Kidney (tissue), 14 donors: ENCODE results near the gene EIF3L. TPM values are rescaled to one million over a fixed set of nuclear protein-coding genes. Genes with fewer than 3 reads are reported as not detected.

Source experiments
- DNase-seq, 5 donors: peaks; one replicate each; pipeline ENCODE4 v3.0.0-alpha.2; 2013 to 2020
- FAIRE-seq: peaks from 2 replicates; lab custom pipeline; 2012; peaks lifted over from hg19 to GRCh38; lab: Jason Lieb, UNC
- H3K27ac ChIP-seq, 2 donors: one replicate each; pipeline ENCODE4 v1.7.0; 2013; ENCODE audit warnings: low read depth in 2 of 2, low read length in 2 of 2, inconsistent platforms in 1 of 2
- H3K27me3 ChIP-seq: one replicate; pipeline ENCODE4 v1.7.1; 2013; ENCODE audit warnings: low read length, inconsistent platforms; ENCODE audit not compliant: control insufficient read depth, insufficient read depth
- H3K36me3 ChIP-seq, 3 donors: one replicate each; pipeline versions ENCODE4 v1.7.0 to v1.7.1; 2013; ENCODE audit warnings: low read length in 3 of 3, control low read depth in 1 of 3, inconsistent platforms in 1 of 3; ENCODE audit not compliant: insufficient read depth in 3 of 3, control insufficient read depth in 2 of 3
- H3K4me1 ChIP-seq, 3 donors: one replicate each; pipeline versions ENCODE4 v1.7.0 to v1.7.1; 2013; ENCODE audit warnings: low read length in 3 of 3, inconsistent platforms in 1 of 3, low read depth in 1 of 3; ENCODE audit not compliant: control insufficient read depth in 2 of 3, insufficient read depth in 2 of 3
- H3K4me3 ChIP-seq, 3 donors: one replicate each; pipeline versions ENCODE4 v1.7.0 to v1.8.1; 2013; ENCODE audit warnings: low read length in 3 of 3, control low read depth in 1 of 3, inconsistent platforms in 1 of 3
- H3K9ac ChIP-seq, 3 donors: one replicate each; pipeline versions ENCODE4 v1.7.0 to v1.7.1; 2013; ENCODE audit warnings: low read length in 3 of 3, control low read depth in 1 of 3, inconsistent platforms in 1 of 3
- H3K9me3 ChIP-seq, 3 donors: one replicate each; pipeline versions ENCODE4 v1.7.0 to v1.7.1; 2013; ENCODE audit warnings: low read length in 3 of 3, control low read depth in 1 of 3, inconsistent platforms in 1 of 3; ENCODE audit not compliant: control insufficient read depth in 2 of 3, insufficient read depth in 1 of 3
- CTCF ChIP-seq: IDR thresholded peaks from 3 replicates; pipeline ENCODE4 v1.5.1; 2012; ENCODE audit warnings: mild to moderate bottlenecking, moderate library complexity, borderline replicate concordance; ENCODE audit not compliant: insufficient read depth; ENCODE audit errors: extremely low read depth
- intact Hi-C: fragments of 100-400 bp; cut with DNase I; formaldehyde crosslinking; loops from one replicate; pipeline ENCODE4 v1.11.1; 2022
- polyA plus RNA-seq: library from polyadenylated mRNA; stranded (reverse); fragments of 350-450 nt; fragmentation: Illumina TruSeq; extraction: RNeasy Lipid Tissue Mini Kit (QIAGEN cat#74804); gene quantifications from one replicate; pipeline ENCODE4 v1.2.3, GENCODE V29; 2014; ENCODE audit warnings: low read depth, low replicate concordance; ENCODE audit not compliant: insufficient read depth
- total RNA-seq: library from RNA; stranded (reverse); fragmentation: NEBNext Ultra II Directional; extraction: Animal tissue kit (Norgen Biotek cat#: 25700); gene quantifications from one replicate; pipeline ENCODE4 v1.2.1, GENCODE V29; 2021
- donor health status: control.
- donor health status: control.
- donor health status: control.
- donor health status: control.
- donor health status: control.
- donor health status: DM: yes; HTN: yes; CAD: no.
- donor health status: Normal renal cell carcinoma (clear cell type).

Gene EIF3L
- total and polyA plus RNA-seq, 2 donors from 2014 or later: 352 to 376 TPM

- Histone ChIP-seq H3K4me1 (peaks cover 0 to 11% (median 10%) of the 10 kb centered on the region in 3 donors), H3K27me3 (no peaks in the 10 kb centered on the region), H3K27ac (no peak overlapping the region), H3K9ac (no peak overlapping the region), H3K4me3 (no peak overlapping the region), H3K9me3 (no peaks in the 10 kb centered on the region), H3K36me3 (peaks cover 0 to 2% (median under 1%) of the 10 kb centered on the region in 3 donors)
- intact Hi-C loops: loop anchor here (10.0 kb wide), 2 partner anchors 55 to 155 kb away; no protein-coding TSS in a partner anchor
- TF ChIP-seq CTCF: no peak
- DNase-seq (no peak), FAIRE-seq (no peak)
Observed at GRCh38 chr22:37809672-37810333, 39.4 kb upstream of the EIF3L start.

DNA sequence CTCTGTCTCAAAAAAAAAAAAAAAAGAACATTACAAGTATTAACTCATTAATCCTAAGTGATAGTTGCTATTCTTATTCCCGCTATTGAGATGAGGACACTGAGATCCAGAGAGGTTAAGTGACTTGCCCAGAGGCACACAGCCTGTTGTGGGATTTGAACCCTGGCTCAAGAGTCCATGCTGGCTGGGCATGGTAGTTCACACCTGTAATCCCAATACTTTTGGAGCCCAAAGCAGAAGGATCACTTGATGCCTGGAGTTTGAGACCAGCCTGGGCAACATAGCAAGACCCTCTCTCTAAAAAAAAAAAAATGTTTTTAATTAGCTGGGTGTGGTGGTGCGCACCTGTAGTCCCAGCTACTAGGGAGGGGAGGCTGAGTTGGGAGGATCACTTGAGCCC, 37.4 kb upstream of the EIF3L start:
- Histone ChIP-seq H3K4me1 (peaks cover 0 to 3% (median 0%) of the 10 kb centered on the region in 3 donors), H3K4me3 (no peak overlapping the region), H3K9ac (no peak overlapping the region), H3K36me3 (peaks cover 0 to 6% (median 2%) of the 10 kb centered on the region in 3 donors), H3K27ac (no peak overlapping the region), H3K9me3 (no peaks in the 10 kb centered on the region), H3K27me3 (no peaks in the 10 kb centered on the region)
- TF ChIP-seq CTCF: no peak
- no peak for DNase-seq
- no peak for FAIRE-seq
- intact Hi-C loops: loop anchor here (10.0 kb wide), 2 partner anchors 53 to 153 kb away; no protein-coding TSS in a partner anchor

DNA sequence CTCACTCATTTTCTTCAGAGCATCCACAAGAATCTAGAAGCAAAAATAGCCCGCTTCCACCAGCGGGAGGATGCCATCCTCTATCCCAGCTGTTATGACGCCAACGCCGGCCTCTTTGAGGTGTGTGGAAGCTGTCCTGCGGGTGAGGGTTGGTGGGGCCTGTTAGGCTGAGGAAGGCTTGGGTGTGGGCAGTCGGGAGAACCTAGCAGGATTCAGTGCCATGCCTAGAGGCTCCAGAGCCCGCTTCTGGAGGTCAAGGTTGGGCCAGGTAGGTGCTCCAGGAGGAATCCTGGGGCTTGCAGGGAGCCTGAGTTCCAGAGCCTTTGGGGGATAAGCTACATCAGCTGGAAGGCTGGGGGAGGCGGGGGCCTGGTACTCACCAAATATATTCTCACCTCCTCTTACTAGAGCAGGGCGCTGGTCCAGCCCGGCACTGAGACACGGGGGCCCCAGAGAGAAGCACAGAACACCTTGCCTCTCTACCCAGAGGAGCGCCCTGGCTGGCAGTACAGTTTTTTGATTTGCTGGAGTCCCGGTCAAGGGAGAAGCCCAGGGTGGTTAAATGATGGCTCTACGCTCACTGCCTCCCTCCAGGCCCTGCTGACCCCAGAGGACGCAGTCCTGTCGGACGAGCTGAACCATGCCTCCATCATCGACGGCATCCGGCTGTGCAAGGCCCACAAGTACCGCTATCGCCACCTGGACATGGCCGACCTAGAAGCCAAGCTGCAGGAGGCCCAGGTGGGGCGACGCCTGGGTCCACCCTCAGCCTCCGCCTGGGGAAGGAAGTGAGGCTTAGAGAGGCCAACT, 36.1 kb upstream of the EIF3L start:
- Histone ChIP-seq H3K36me3 (peaks cover 0 to 6% (median 2%) of the 10 kb centered on the region in 3 donors), H3K9me3 (no peaks in the 10 kb centered on the region), H3K27ac (no peak overlapping the region), H3K4me3 (no peak overlapping the region), H3K9ac (no peak overlapping the region), H3K4me1 (peaks cover 0 to 9% (median 0%) of the 10 kb centered on the region in 3 donors), H3K27me3 (no peaks in the 10 kb centered on the region)
- intact Hi-C loops: loop anchor here (10.0 kb wide), 2 partner anchors 52 to 152 kb away; no protein-coding TSS in a partner anchor
- no peak for TF ChIP-seq CTCF
- no peak for FAIRE-seq
- DNase-seq: no peak
